HUES48 (cell line): ENCODE measurements around the gene ABCG1.

Experiments
- H3K27ac ChIP-seq: one replicate; pipeline ENCODE4 v1.7.0; 2013; ENCODE audit warnings: low read depth, low read length, inconsistent platforms
- H3K27me3 ChIP-seq: 2 replicates; pipeline ENCODE4 v1.6.1; 2013; ENCODE audit warnings: mild to moderate bottlenecking, low read length; ENCODE audit not compliant: control insufficient read depth, insufficient read depth
- H3K36me3 ChIP-seq: 2 replicates; pipeline ENCODE4 v1.6.1; 2013; ENCODE audit warnings: low read length; ENCODE audit not compliant: control insufficient read depth, insufficient read depth
- H3K4me1 ChIP-seq: 2 replicates; pipeline ENCODE4 v1.6.1; 2013; ENCODE audit warnings: mild to moderate bottlenecking, low read length; ENCODE audit not compliant: control insufficient read depth, insufficient read depth
- H3K4me3 ChIP-seq: 2 replicates; pipeline ENCODE4 v1.5.1; 2013; ENCODE audit warnings: mild to moderate bottlenecking, low read depth, low read length
- H3K9ac ChIP-seq: 2 replicates; pipeline ENCODE4 v1.6.1; 2013; ENCODE audit warnings: mild to moderate bottlenecking, low read depth, low read length, moderate library complexity
- H3K9me3 ChIP-seq: 2 replicates; pipeline ENCODE4 v1.6.1; 2013; ENCODE audit warnings: low read length; ENCODE audit not compliant: control insufficient read depth, insufficient read depth

The ABCG1 gene

DNA sequence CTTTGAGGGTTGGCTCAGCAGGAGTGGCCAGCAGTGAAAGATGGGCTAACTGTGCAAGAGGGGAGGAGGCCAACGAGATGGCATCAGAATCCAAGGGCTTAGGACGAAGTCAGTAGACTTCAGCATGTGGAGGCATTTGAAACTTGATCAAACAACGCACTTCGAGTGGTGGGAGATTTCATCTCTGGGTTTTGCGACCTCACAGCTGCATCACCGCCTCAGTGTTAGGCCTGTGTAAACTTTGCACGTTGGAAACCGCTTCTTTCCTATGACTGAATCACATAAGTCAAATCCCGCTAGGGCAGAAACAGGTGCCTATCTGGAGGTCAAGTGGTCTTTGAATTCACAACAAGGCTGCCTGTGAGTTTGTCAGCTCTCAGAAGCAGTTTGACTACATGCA, 78.4 kb downstream of the ABCG1 start:
- Histone ChIP-seq H3K36me3 (no peaks in the 10 kb centered on the region), H3K27ac (no peak overlapping the region), H3K27me3 (no peaks in the 10 kb centered on the region)

DNA sequence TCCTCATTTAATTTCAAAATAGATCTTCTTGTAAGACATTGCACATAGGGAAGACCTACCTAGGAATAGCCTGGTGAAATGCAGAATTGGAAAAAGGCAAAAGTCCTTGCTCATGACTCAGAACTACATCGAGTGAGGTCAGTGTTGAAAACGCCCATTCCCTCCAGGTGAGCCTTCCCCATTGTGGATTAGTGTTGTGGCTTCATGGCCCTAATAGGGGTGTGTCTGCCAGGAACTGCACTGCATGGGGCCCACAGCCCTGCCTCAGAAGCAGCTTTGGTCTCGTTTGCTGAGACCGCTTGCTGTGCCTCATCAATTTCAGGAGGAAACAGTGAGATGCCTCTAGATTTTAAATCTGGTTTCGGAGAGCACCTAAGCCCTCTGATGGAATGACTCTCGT, 79.3 kb downstream of the ABCG1 start:
- Histone ChIP-seq H3K36me3 (no peaks in the 10 kb centered on the region), H3K9me3 (no peaks in the 10 kb centered on the region), H3K27me3 (no peaks in the 10 kb centered on the region), H3K9ac (no peak overlapping the region), H3K4me3 (no peak overlapping the region), H3K27ac (no peak overlapping the region), H3K4me1 (no peaks in the 10 kb centered on the region; the same call in 1 of the 2 replicates)

More for the DNA sequence above, 78.4 kb downstream of the ABCG1 start:
- no peak overlapping the region for H3K9ac ChIP-seq
- no peak overlapping the region for H3K4me3 ChIP-seq
- H3K9me3 ChIP-seq: no peaks in the 10 kb centered on the region
- H3K4me1 ChIP-seq: no peaks in the 10 kb centered on the region; the same call in 1 of the 2 replicates

DNA sequence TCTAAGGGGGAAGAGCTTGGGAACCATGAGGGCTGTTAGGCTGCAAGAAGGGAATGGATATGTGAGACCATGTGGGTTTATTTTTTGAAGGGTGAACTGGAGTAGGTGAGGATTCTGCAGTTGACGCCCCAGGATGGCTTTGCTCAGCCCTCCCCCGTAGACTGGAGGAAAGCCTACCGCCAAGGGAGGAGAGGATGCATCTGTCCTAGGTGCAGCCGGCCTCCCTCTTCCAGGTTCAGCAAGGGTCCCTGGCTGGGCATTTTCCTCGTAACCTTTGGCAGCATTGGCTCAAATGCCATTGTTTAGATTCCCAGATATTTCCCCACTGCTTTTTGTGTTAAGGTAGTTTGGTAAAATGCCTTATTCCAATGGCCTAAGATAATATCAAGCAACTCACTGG, 79.7 kb downstream of the ABCG1 start:
- Histone ChIP-seq H3K4me1 (no peaks in the 10 kb centered on the region; the same call in 1 of the 2 replicates), H3K4me3 (no peak overlapping the region), H3K9me3 (no peaks in the 10 kb centered on the region), H3K36me3 (no peaks in the 10 kb centered on the region), H3K27ac (no peak overlapping the region), H3K9ac (no peak overlapping the region), H3K27me3 (no peaks in the 10 kb centered on the region)

DNA sequence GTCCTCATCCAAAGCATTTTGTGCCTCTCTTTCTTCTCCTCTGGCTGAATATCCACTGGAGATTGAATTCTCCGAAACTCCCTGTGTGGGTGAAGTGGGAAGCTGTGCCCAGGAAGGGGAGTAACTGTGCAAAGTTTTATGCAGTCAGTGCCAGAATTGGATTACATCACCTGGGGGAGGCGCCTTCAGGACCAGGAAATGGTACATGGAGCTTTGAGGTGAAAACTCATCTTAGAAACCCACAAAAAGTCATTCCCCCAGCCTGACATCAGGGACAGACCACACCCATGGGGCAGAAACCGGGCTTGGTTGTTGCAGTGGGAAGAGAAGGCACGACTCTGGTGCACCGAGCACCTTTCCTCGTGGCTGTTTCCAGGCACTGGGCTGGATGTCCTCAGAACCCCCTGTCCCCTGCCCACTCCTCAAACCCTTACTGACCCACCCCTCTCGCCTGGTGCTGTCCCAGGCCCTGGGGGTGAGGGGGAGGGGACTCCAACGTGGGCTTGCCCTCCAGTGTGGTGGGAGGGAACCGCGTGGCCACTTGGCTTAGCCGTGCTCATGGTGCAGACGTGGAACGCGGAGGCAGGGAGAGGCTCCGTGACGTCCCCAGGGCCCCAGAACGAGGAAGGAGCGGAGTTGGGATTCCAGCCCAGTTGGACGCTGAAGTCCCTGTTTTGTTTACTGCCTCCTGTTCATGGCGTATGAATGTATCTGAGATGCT, 80.5 kb downstream of the ABCG1 start:
- no peaks in the 10 kb centered on the region for H3K36me3 ChIP-seq
- H3K4me1 ChIP-seq: no peaks in the 10 kb centered on the region; the same call in 1 of the 2 replicates
- H3K27me3 ChIP-seq: no peaks in the 10 kb centered on the region
- H3K27ac ChIP-seq: no peak overlapping the region
- no peak overlapping the region for H3K9ac ChIP-seq
- no peak overlapping the region for H3K4me3 ChIP-seq
- H3K9me3 ChIP-seq: no peaks in the 10 kb centered on the region

DNA sequence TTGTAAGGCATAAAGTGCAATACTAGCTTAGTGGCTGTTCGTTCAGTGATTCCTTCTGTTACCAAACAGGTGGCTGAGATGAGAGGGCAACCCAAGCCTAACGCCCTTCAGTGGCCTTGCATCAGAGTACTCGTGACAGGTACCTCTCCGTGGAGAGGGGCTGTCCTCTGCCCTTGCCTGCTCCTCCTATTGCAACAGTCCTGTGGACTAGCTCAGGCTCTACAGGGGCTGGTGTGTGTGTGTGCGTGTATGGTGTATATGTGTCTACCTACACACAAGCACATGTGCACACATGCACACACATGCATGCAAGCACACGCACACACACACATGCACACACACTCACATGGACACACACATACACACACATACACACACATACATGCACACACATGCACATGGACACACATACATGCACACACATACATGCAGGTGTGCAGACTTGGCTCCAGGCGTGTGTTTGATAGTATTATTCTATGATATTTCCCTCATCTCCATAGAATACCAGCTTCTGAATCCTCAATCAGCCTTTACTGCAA, 81.2 kb downstream of the ABCG1 start:
- Histone ChIP-seq H3K9ac (no peak overlapping the region), H3K27ac (no peak overlapping the region), H3K4me3 (no peak overlapping the region), H3K27me3 (no peaks in the 10 kb centered on the region), H3K36me3 (no peaks in the 10 kb centered on the region), H3K4me1 (no peaks in the 10 kb centered on the region; the same call in 1 of the 2 replicates), H3K9me3 (no peaks in the 10 kb centered on the region)

DNA sequence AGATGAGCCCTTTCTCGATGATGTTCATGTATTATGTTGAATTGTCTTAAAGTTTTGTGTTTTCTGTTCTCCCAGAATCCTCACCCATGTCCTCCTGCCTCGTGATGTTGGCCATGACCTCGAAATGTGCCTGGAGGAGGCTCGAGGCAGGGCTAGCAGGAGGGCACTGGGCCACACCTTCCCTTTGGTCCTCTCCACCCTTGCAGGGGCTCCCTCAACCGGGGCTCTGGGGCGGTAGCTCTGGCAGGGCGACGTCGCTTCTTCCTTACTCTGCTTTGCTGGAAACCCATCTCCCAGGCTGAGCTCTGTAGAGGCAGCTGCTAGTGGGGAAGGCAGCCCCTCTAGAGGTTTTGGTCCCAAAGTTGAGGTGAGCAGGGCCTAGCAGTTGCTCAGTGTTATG, 82.0 kb downstream of the ABCG1 start:
- H3K4me1 ChIP-seq: no peaks in the 10 kb centered on the region; the same call in 1 of the 2 replicates
- no peaks in the 10 kb centered on the region for H3K9me3 ChIP-seq
- H3K27me3 ChIP-seq: no peaks in the 10 kb centered on the region
- no peak overlapping the region for H3K9ac ChIP-seq
- no peak overlapping the region for H3K4me3 ChIP-seq
- no peak overlapping the region for H3K27ac ChIP-seq
- H3K36me3 ChIP-seq: no peaks in the 10 kb centered on the region

DNA sequence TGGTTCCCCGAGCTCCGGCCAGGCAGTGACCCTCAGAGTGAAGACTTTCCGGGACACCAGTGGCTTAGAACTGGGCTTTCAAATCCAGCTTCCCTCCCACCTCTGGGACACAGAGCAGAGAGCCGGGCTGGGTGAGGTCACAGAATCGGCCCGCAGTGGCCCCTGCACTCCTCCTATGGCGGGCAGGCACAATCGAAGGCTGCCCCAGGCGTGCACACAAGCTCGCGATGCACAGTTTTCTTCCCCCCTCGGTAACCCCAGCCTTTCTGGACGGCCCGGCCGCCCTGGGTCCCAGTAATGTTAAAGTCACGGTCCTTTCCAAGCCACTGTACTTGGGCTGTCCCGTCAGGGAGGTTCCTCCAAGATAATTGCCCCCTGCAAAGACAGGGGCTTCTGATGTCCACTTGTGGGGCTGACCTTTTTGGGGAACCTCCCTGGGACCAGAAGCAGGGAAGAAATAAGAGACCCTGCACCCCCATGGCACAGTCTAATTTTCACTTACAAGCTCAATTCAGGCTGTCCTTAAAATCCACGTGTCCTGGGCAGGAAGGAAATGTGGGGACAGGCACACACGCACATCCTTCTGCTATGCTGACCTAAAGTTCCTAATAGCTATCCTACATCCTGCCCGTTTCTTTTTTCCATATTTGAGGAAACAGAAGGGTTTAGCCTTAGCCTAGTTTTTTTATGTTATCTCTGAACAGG, 82.6 kb downstream of the ABCG1 start:
- H3K9ac ChIP-seq: no peak overlapping the region
- no peaks in the 10 kb centered on the region for H3K27me3 ChIP-seq
- H3K9me3 ChIP-seq: no peaks in the 10 kb centered on the region
- H3K4me1 ChIP-seq: no peaks in the 10 kb centered on the region; the same call in 1 of the 2 replicates
- H3K36me3 ChIP-seq: no peaks in the 10 kb centered on the region
- H3K27ac ChIP-seq: no peak overlapping the region
- H3K4me3 ChIP-seq: no peak overlapping the region

DNA sequence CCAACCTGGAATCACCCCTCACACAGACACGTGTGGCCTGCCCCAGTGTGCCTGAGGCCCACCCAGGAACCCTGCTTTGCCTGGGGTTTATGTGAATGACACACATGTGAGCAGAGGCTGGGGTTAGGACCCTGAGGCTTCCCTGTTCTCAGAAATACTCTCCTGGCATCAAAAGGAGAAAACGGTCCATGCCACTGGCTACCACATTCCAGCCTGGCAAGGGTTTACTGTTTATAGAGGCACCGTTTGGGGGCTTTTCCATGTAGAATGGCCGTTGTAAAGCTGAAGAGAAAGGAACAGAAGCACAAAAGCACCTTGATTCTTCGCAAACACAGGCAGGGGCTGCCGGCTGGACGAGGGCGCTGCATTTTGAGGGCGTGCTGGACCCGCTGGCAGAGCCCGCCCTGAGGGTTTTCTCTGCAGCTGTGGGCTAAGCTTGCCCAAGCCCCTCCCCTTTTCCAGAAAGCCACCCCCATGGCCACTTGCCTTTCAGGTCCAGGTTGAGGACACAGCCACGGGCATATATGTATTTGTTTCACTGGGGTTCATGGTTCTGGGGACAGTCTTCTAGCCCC, 83.2 kb downstream of the ABCG1 start:
- Histone ChIP-seq H3K4me1 (no peaks in the 10 kb centered on the region; the same call in 1 of the 2 replicates), H3K4me3 (no peak overlapping the region), H3K36me3 (no peaks in the 10 kb centered on the region), H3K9ac (no peak overlapping the region), H3K27me3 (no peaks in the 10 kb centered on the region), H3K27ac (no peak overlapping the region), H3K9me3 (no peaks in the 10 kb centered on the region)

DNA sequence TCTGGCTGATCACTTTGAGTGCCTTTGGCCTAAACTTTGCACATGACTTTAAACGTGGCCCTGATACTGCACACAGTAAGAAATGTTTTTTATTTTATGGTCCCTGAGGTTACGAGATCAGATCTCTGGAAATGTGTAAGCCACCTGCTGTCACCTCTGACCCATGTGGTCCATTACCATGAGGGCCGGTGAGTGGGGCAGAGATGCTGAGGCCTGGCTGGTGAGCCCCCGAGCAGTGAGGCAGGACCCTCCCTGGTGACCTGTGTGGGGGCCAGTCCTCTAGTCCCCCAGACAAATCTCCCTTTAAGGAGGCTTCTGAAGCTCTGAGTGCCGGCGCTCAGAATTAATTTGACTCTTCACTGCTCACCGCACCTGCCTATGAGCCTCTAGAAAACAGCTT, 83.9 kb downstream of the ABCG1 start:
- Histone ChIP-seq H3K27me3 (no peaks in the 10 kb centered on the region), H3K4me1 (no peaks in the 10 kb centered on the region; the same call in 1 of the 2 replicates), H3K9me3 (no peaks in the 10 kb centered on the region), H3K9ac (no peak overlapping the region), H3K4me3 (no peak overlapping the region), H3K36me3 (no peaks in the 10 kb centered on the region), H3K27ac (no peak overlapping the region)

DNA sequence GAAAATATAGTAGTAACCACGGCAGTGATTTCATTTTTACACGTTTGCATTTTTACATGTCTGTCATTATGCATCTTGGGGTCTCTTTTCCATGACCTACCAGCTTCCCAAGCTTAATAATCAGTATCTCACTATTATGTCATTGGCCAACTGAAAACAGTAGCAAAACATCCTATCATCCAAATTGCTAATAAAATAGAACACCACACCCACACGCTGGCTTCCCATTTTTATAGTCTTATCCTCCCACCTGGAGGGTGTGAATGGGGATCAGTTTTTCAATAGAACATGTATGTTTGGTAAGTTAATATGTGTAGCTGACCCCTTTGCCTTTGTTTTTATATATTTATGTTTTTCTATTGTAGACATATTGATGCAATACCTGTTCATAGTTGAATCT, 84.5 kb downstream of the ABCG1 start:
- Histone ChIP-seq H3K36me3 (no peaks in the 10 kb centered on the region), H3K27ac (no peak overlapping the region), H3K4me1 (no peaks in the 10 kb centered on the region; the same call in 1 of the 2 replicates), H3K9ac (no peak overlapping the region), H3K9me3 (no peaks in the 10 kb centered on the region), H3K27me3 (no peaks in the 10 kb centered on the region), H3K4me3 (no peak overlapping the region)
